GM18498 (cell line): Measurements from ENCODE around the gene PPP1R13B.
"Not testable (repeated sequence)": the region's sequence is repeated elsewhere in the genome, so short reads cannot be mapped to it uniquely, and the experiment has no call there.

Experiments used
- ATAC-seq: cut with Tn5 transposase; IDR thresholded peaks from one replicate; pipeline ENCODE4 v1.9.1; 2021; ENCODE audit warnings: mild to moderate bottlenecking, moderate library complexity; ENCODE audit not compliant: unreplicated experiment

PPP1R13B gene

DNA sequence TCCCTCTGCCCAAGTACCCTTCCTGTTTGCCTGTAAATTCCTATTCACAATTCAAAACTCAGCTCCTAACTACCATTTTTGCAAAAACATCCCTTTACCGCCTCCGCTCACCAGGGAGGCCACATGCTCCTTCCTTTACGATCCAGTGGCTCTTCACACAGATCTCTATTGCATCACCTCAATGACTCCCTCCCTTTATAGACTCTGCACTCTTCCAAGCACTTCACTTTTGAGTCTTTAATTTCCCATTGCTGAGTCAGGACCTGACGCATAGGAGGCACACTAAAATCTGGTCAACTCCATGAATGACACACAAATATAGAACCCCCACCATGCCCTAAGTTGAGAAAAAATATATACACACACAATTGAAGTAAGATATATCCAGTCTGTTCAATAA, 45.9 kb downstream of the PPP1R13B start:
- no peak for ATAC-seq

DNA sequence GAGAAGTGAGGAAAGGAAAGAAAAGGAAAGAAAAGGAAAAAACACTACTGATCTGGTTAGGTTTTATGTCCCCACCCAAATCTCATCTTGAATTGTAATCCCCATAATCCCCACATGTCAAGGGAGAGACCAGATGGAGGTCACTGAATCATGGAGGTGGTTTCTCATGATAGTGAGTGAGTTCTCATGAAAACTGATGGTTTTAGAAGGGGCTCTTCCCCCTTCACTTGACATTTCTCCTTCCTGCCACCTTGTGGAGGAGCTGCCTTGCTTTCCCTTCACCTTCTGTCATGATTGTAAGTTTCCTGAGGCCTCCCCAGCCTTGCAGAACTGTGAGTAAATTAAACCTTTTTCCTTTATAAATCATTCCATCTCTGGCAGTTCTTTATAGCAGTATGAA, 54.2 kb downstream of the PPP1R13B start:
- ATAC-seq = not testable (repeated sequence)

DNA sequence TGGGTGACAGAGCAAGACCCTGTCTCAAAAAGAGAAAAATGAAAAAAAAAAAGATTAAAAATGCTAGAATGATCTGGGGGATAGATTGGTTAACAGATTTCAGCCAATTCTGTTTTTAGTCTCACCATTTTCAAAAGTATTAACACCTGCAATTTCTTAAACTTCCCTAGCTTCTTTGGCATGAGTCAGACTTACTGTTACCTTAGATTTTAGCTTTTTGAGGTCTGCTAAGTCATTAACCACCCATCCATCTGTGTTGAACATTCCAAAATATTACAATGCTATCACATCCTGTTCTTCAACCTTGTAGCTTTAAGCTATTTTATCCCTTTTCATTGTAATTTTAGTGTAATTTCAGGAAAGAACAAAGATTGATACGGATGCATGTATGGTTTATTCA, 59.3 kb downstream of the PPP1R13B start:
- ATAC-seq = no peak

DNA sequence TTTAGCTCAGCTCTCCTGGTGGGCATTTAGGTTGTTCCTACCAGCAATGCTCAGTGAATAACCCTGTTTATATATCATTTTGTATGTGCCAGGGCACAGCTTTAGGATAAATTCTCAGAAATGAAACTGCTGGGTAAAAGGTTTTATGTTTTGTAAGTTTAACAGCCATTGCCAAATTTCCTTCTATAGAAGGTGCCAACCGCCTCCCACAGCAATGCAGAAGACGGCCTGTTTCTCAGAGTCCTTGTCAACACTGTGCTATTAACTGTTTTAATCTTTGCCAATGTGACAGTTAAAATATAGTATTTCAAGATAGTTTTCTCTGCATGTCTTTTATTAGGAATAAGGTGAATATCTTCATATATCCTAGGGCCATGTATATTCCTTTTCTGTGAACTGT, 65.0 kb downstream of the PPP1R13B start:
- ATAC-seq = no peak

DNA sequence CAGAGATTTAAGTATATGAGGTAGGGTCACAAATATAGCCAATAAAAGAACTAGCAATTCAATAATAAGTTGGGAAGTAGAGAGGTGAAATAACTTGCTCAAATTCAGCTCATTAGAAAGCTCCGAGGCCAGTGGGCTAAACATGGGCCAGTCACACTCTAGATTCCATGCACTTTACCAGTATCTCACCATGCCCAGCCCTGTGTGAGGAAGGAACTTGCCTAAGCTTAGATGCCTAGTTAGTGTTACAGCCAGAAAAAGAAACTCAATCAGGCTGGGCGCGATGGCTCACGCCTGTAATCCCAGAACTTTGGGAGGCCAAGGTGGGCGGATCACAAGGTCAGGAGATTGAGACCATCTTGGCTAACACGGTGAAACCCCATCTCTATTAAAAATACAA, 71.1 kb downstream of the PPP1R13B start:
- not testable (repeated sequence) for ATAC-seq

DNA sequence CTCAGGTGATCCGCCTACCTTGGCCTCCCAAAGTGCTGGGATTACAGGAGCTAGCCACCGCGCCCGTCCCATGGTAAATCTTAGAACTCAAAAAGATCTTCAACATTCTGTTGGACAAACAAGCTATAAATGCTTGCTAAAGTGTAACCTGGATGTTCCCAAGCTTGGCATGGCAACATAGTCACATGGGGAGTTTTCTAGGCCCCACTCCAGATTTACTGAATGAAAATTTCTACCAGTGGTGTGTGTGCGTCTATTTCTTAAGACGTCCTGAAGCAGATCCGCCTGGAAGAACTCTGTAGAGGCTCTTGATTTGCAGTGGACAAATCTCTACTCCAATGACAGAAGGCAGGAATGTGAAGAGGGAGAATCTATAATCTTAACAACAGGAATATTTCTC, 71.9 kb downstream of the PPP1R13B start:
- no peak for ATAC-seq

DNA sequence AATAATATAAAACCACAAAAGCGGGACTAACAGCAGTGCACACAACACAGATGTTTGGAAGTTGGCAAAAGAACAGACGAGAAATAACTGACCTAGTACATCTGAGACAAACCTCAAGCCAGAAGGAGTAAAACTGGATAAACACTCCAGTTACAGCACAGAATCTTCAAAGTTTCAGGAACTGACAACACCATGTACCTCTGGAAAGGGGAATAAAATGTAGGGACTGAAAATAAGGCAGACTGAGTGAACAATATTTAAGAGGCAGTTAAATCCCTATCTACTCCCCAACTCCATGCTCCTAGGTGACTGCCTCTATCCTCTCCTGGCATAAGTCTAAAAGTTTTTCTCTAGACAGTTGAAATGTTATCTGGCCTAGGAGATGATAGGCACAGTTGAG, 73.9 kb downstream of the PPP1R13B start:
- ATAC-seq = no peak

DNA sequence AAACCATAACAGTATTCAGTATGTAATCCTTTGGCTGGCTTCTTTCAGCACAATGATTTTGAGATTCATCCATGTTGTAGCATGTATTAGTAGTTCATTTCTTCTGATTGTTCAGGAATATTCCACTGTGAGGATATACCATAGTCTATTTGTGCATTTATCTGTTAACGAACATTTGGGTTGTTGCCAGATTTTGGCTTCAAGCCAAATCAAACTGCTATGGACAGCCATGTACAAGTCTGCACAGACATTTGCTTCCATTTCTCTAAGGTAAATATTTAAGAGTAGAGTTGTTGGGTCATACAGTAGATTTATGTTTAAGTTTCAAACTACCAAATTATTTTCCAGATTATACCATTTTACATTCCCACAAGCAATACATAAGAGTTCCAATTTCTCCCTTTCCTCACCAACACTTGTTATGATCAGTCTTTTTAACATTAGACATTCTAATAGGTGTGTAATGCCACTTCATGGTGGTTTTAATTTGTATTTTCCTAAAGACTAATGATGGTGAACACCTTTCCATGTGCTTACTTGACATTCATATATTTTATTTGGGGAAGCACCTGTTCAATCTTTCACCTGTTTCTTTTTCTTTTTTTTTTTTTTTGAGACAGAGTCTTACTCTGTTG, 75.2 kb downstream of the PPP1R13B start:
- no peak for ATAC-seq

DNA sequence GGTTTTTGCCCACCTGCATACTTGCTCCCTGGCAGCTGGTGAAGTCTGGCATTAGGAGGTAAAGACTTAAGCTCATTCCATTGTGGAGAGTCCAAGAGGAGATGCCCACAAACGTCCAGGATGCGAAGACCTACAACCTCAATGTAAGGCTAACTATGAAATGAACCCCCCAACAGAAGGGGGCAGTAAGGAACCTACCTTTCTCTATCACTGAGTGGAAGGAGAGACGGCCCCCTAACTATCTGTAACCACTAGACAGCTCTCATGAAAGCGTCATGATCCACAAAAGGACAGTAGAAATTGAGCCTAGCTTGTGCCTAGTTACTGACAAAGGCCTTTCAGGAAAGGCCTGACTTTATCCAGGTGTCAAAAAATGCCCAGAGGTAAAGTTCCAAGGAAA, 76.5 kb downstream of the PPP1R13B start:
- no peak for ATAC-seq

DNA sequence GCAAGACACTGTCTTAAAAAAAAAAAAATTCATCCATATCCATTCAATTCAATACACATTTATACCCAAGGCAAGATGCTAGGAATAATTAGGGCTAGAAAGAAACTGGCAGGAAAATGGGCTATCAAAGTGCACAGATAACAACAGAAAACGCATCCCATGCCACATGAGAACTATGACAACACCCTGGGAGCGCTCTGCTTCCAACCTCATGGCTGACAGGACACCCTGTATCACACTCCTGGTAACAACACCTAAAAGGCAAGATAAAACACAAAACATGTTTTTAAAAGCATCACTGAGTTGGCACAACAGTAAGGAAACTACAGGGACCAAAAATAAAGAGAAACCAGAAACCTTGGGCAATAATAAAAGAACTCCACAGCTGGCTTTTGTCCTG, 76.9 kb downstream of the PPP1R13B start:
- ATAC-seq = no peak

DNA sequence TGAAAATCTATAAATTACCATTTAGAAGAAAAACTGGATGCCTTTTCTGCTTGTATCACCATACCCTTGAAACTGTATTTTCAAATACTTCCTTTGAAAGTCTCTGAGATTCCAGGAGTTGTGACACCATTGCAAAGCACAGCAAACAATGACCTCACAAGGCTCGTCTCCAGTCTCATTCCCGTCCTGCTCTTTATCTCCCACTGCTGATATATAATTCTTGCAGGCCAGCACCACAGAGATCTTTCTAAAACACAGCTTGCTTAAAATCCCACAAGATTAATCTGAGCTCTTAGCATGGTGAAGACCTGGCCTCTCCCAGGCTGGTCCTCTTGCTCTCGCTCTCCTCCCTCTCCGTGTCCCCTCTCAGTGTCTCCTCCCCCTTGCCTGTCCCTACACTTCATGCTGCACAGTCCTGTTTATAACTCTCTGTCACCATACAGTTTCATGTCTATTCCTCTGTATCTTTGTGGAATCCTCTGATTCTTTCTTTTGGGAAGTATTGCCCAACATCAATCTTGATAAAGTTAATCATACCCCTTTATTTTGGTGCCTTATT, 80.0 kb downstream of the PPP1R13B start:
- ATAC-seq = no peak

DNA sequence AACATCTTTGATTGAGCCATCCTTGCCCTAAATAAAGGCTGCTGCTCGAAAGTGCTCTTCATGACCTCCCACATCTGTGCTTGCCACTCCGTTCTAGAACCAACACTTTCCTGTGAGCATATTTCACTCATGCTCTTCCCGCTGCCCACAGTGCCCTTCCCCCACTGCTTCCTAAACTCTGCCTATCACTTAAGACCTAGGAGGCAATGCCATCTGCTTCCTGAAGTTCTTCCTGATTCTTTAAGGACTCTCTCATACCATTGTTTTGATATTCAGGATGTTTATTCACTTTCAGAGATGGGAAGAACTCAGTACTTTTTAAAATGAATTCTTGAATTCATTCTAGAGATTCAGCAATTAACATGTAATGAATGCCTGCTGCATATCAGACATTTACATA, 81.8 kb downstream of the PPP1R13B start:
- ATAC-seq = no peak

DNA sequence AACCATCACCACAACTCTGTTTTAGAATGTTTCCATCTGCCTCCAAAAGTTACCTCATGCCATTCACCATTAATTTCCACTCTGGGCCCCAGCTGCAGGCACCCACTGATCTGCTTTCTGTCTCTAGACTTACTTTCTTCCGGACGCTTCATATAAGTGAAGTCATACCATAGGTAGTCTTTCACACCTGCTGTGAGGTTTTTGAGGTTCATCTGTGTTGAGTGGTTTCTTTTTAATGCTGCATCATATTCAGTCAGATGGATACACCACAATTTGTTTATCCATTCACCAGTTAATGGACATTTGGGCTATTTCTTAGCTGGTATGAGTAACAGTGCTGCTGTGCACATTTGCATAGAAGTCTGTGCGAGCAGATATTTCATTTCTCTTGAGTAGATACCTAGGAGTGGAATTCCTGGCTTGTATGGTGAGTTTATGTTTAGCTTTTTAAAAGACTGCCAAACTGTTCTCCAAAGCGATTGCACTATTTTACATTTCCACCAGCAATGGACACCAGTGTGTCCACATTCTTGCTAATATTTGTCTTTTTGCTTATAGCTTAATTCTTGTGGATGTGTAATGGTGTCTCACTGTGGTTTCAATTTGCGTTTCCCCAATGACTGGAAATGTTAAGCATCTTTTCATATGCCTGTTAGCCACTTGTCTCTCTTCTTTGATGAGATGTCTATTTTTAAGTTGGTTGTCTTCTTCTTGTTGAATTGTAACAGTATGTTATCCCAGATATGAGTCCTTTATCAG, 83.5 kb downstream of the PPP1R13B start:
- no peak for ATAC-seq

DNA sequence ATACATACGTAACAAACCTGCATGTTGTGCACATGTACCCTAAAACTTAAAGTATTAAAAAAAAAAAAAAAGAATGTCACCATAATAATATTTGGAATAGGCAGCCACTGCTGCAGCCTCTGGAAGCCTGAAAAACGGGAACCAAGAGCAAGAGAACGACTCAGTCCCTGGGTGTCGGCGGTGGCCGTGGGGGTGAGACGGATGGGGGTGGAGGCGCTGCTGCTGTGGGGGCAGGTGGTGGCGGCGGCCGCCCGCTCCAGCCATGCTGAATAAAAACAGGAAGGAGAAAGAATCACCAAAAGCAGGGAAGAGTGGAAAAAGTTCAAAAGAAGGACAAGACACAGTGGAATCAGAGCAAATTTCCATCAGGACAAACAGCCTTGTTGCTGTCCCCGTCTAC, 84.8 kb downstream of the PPP1R13B start:
- ATAC-seq = no peak

DNA sequence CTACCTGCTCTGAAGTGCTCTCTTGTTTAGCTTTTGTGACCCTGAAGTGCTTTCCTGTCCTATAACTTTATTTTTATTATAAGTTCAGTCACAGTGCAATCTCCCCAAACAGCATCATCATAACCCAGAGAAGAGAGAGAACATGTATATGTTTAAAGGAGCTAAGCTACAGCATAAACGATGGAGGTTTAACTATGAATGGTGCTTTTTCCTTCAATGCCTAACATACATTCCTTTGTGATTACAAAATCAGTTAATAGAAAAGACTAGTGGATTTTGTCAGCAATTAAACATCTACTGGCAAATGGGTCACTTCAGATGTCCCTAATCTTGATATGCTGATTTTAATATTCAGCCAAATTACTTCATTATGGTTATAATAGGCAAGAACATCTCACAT, 85.3 kb downstream of the PPP1R13B start:
- no peak for ATAC-seq

DNA sequence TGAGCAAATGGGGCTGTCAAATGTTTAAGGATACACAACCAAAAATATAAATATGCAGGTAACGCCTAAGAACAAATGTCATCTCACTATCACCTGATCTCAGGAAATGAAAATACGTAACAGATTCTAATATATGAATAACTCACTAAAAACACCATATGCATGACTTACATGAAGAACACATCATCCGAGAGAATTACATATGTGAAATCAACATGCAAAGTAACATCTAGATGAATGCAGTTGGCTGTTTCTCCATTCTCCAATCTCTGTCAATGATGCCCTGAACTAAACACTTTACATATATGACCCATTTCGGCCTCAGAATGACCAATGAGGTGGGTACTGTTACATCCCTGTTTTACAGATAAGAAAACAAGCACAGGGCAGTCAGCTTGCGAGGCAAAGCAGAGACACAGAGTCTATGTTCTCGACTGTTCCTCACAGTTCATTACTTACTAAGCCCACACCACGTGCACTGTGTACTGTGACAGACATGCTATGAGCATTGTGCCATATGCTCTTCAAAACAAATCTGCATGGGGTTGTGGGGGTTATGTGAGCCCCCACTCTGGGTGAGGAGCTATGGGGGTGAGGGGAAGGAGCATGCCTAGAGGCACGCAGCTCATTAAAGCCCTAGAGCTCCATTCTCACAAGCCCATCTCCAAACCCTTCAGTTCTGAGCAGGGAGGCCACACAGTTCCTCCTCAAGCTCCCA, 89.2 kb downstream of the PPP1R13B start:
- ATAC-seq = no peak

DNA sequence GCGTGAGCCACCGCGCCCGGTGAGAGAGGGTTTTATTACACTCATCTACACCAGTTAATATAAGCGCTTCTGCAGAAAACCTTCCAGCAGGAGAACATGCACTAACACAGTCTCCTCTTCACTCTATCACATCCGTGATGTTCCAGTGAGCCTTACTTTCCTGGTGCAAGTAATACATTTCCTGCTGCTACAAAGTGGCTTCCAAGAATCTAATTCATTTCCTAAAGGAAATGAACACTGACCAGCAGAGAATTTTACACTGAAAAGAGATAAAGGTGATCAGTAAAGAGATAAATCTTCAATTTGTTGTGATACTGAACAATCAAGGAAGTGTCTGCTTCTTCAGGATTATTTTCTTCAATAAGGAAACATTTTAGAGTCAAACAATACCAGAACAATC, 92.3 kb downstream of the PPP1R13B start:
- ATAC-seq = no peak

DNA sequence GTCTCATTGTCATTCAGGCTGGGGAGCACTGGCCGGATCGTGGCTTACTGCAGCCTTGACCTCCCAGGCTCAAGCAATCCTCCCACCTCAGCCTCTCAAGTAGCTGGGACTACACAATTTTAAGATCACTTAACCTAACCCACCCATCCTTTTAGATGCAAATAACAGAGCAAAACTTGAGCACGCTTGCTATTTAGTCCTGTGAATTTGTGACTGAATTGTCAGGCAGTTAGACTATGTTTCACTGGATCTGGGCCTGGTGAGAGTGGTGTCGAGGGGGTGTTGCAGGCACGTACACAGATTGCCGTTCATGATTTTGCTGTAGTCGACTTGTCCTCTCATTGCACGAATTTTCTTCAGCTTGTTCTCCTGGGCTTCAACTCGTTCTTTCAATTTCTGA, 93.6 kb downstream of the PPP1R13B start:
- no peak for ATAC-seq

DNA sequence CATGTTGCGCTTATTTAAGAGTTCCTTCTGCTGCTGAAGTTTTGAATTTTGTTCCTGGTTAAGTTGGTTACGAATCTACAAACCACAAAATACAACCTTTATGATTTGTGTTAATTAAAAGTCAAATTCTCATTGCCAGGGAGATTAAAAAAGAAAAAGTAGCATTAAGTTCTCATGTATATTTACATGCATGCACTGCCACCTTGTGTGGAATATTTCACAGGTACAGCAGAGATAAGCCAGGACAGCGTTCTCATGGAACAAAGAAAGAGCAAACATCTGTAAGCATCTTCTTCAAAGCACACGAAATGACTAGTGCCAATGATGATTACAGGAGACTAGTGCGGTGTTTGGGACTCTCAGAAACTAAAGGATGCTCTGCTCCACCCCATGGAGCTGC, 97.5 kb downstream of the PPP1R13B start:
- no peak for ATAC-seq

DNA sequence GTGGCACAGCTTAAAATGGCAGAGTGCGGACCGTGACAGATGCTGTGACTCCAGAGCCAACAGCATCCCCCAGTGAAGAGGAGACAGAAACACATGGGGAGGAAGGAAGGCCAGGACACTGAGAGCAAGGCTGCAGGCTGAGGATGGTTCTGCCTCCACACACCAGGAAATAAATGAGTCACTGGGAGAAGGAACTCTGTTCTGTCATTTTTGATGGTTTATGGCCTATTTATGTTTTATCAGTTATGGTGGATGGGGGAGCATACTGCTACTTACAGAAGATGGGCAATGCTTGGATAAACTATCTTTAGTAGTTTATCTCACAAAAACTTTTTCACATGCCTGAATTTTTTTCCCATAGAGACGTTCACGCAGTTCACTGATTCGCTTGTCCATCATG, 97.9 kb downstream of the PPP1R13B start:
- ATAC-seq = no peak

DNA sequence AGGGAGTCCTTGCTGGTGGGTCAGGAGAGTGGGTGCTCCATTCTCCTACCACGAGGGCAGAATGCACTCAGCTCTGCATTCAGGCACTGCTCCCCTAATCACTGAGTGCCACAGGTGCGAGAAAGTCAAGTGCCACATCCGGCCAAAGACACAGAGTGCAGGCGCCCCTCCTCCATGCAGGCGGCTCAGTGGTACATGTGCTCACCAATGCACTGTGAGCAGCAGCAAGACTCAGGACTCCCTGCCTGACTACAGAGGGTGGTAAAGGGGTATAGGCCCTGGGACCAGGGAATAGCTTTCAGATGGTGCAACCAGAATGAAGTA, 98.9 kb downstream of the PPP1R13B start:
- no peak for ATAC-seq

DNA sequence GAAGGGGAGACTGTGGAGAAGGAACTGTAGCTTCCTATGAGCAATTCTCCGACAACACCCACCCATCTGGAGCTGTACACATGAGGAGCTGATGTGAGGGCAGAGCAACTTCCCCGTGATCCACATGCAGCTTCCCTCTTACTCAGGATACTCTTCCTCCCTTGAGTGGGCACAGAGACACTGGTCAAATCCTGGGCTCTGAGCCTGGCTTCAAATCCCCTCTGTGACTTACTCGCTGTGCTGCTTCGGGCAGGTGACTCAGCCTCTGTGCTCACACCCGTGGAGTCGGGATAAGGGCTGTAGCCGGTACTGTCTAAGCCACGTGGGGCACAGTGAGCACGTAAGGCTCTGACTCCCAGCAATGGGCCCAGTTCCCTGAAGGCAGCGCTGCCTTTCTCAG, 100.7 kb downstream of the PPP1R13B start:
- no peak for ATAC-seq
